ACHN (cell line): ENCODE results near the gene DNMT3A.

Source experiments
- DNase-seq: peaks from one replicate; pipeline ENCODE4 v3.0.0-alpha.2; 2015
- in situ Hi-C: cut with HindIII; loops from 2 replicates; pipeline ENCODE4 v1.10.0; 2017; ENCODE audit warnings: low sequenced_read_pairs, low pct_ligation_motif_present, low pct_unique_long_range_greater_than_20kb

The DNMT3A gene

GRCh38 chr2:25255745-25256487, 85.8 kb downstream of the DNMT3A start:
- DNase-seq: no peak

GRCh38 chr2:25254961-25255360, 86.8 kb downstream of the DNMT3A start:
- in situ Hi-C loops: no loop called here

More at GRCh38 chr2:25255745-25256487, 85.8 kb downstream of the DNMT3A start:
- in situ Hi-C loops: no loop called here

GRCh38 chr2:25253153-25253626, 88.5 kb downstream of the DNMT3A start:
- in situ Hi-C loops: no loop called here

More at GRCh38 chr2:25254961-25255360, 86.8 kb downstream of the DNMT3A start:
- no peak for DNase-seq

GRCh38 chr2:25252291-25253152, 89.2 kb downstream of the DNMT3A start:
- in situ Hi-C loops: no loop called here
- DNase-seq: peak; percentile 75

More at GRCh38 chr2:25253153-25253626, 88.5 kb downstream of the DNMT3A start:
- no peak for DNase-seq

- in situ Hi-C loops: no loop called here
- peak; percentile 42 for DNase-seq
These were observed 90.1 kb downstream of the DNMT3A start for GRCh38 chr2:25251422-25252273.

GRCh38 chr2:25251071-25251421, 90.7 kb downstream of the DNMT3A start:
- no peak for DNase-seq
- in situ Hi-C loops: no loop called here

GRCh38 chr2:25250331-25251070, 91.2 kb downstream of the DNMT3A start:
- DNase-seq: no peak
- in situ Hi-C loops: no loop called here

GRCh38 chr2:25249785-25250184, 91.9 kb downstream of the DNMT3A start:
- no peak for DNase-seq
- in situ Hi-C loops: no loop called here

- in situ Hi-C loops: no loop called here
These were observed 93.8 kb downstream of the DNMT3A start for GRCh38 chr2:25247792-25248512.

GRCh38 chr2:25246558-25247290, 95.0 kb downstream of the DNMT3A start:
- no peak for DNase-seq
- in situ Hi-C loops: no loop called here

More at GRCh38 chr2:25247792-25248512, 93.8 kb downstream of the DNMT3A start:
- DNase-seq: no peak

- no peak for DNase-seq
- in situ Hi-C loops: no loop called here
These were observed 95.7 kb downstream of the DNMT3A start for GRCh38 chr2:25246001-25246400.

- no peak for DNase-seq
- in situ Hi-C loops: no loop called here
These were observed 96.6 kb downstream of the DNMT3A start for GRCh38 chr2:25245141-25245540.

GRCh38 chr2:25243995-25244394, 97.7 kb downstream of the DNMT3A start:
- in situ Hi-C loops: no loop called here
- no peak for DNase-seq

GRCh38 chr2:25241452-25241851, 100.3 kb downstream of the DNMT3A start:
- DNase-seq: no peak
- in situ Hi-C loops: no loop called here

- in situ Hi-C loops: no loop called here
- no peak for DNase-seq
These were observed 101.1 kb downstream of the DNMT3A start for GRCh38 chr2:25240636-25241035.

- no peak for DNase-seq
- in situ Hi-C loops: no loop called here
These were observed 102.8 kb downstream of the DNMT3A start for GRCh38 chr2:25238920-25239319.

GRCh38 chr2:25237764-25238163, 104.0 kb downstream of the DNMT3A start:
- no peak for DNase-seq
- in situ Hi-C loops: no loop called here
